ENCODE results near the gene ANKS1B.

GRCh38 chr12:98823012-98823411 is 1161.7 kb downstream of the ANKS1B start:
- TF ChIP-seq MAX (IDR thresholded peaks at IDR 0.05) (no peak), CTCF (IDR thresholded peaks at IDR 0.05; ENCODE audit: low read depth, low read length, missing input control) (no peak), REST (IDR thresholded peaks at IDR 0.05) (no peak), RAD21 (IDR thresholded peaks at IDR 0.05) (no peak), RXRA (IDR thresholded peaks at IDR 0.05) (no peak), SP1 (IDR thresholded peaks at IDR 0.05) (no peak), GABPA (IDR thresholded peaks at IDR 0.05 in 1 of 2, conservative IDR thresholded peaks at IDR 0.05 in 1 of 2) (no peak)
